MCF 10A (cell line): ENCODE data around the gene ELMO1. TPM values are rescaled to one million over a fixed set of nuclear protein-coding genes. Genes with fewer than 3 reads are reported as not detected.

ENCODE experiments used
- BruUV-seq: library from RNA; stranded (reverse); fragments of 400-500 nt; replicated peaks from 2 replicates; lab custom pipeline; 2021; lab: Mats Ljungman, UMichigan
- CTCF ChIA-PET: fragments of 300-600 bp; sonication (Branson Sonifier 250); formaldehyde crosslinking; extraction: SDS; loops from one replicate; lab custom pipeline; 2021; ENCODE audit warnings: antibody characterized with exemption, inconsistent platforms; lab: Yijun Ruan, JAX
- POLR2A ChIA-PET: fragments of 300-600, 350-650 bp; sonication (Branson Sonifier 250); formaldehyde crosslinking; extraction: SDS; loops from one replicate; lab custom pipeline; 2020; ENCODE audit warnings: antibody characterized with exemption, inconsistent platforms; lab: Yijun Ruan, JAX
- DNase-seq: peaks from one replicate; pipeline ENCODE4 v3.0.0-alpha.2; 2018; ENCODE audit not compliant: unreplicated experiment
- H3K27ac Mint-ChIP-seq: one replicate; pipeline ENCODE4 v1.8.0; 2022; ENCODE audit warnings: mild to moderate bottlenecking, low read depth, mixed read lengths; ENCODE audit not compliant: unreplicated experiment
- H3K27me3 Mint-ChIP-seq: one replicate; pipeline ENCODE4 v1.8.0; 2022; ENCODE audit warnings: mixed read lengths; ENCODE audit not compliant: insufficient read depth, unreplicated experiment
- H3K36me3 Mint-ChIP-seq: one replicate; pipeline ENCODE4 v1.8.0; 2022; ENCODE audit warnings: mild to moderate bottlenecking, moderate library complexity, mixed read lengths; ENCODE audit not compliant: insufficient read depth, unreplicated experiment
- H3K4me1 Mint-ChIP-seq: one replicate; pipeline ENCODE4 v1.8.0; 2022; ENCODE audit warnings: mixed read lengths; ENCODE audit not compliant: insufficient read depth, unreplicated experiment
- H3K4me3 Mint-ChIP-seq: one replicate; pipeline ENCODE4 v1.8.0; 2022; ENCODE audit warnings: mild to moderate bottlenecking, moderate library complexity, mixed read lengths; ENCODE audit not compliant: unreplicated experiment
- H3K9me3 Mint-ChIP-seq: one replicate; pipeline ENCODE4 v1.8.0; 2022; ENCODE audit warnings: mixed read lengths; ENCODE audit not compliant: unreplicated experiment
- intact Hi-C: fragments of 100-400 bp; cut with micrococcal nuclease; formaldehyde crosslinking; loops from 2 replicates; pipeline ENCODE4 v1.14.1; 2022
- total RNA-seq: library from RNA; stranded (reverse); gene quantifications from 2 replicates; pipeline ENCODE4 v1.2.3, GENCODE V29; 2022
- TF ChIP-seq, protein P1 (sequence below): fragments of 200-600 bp; IDR thresholded peaks from one replicate; pipeline ENCODE4 v1.8.0; 2022; ENCODE audit warnings: antibody characterized with exemption, mild to moderate bottlenecking; ENCODE audit not compliant: unreplicated experiment

Gene ELMO1
- total RNA-seq, 1 experiment from 2014 or later = 0.30 TPM

GRCh38 chr7:36937754-36938563, 510.7 kb downstream of the ELMO1 start:
- Mint-ChIP-seq H3K36me3 (no peaks in the 10 kb centered on the region), H3K4me3 (no peak overlapping the region)

DNA sequence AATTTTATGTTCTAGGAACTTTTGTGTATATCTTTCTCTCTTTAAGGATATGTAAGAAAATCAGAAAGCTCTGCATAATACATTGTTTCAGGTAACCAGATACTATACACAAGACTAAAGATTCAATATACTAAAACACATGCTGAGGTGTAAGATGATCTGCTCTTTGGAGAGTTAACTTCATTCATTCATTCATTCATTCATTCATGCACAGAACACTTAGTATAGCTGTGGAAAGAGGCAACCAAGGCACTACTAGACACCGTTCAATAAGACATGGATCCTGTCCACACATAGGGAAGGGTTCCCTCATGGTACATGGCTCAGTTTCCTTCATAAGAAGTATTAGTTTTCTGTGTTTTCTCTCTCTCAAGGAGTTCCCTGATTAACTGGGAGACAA, 516.8 kb downstream of the ELMO1 start:
- no peak overlapping the region for H3K4me3 Mint-ChIP-seq
- no peaks in the 10 kb centered on the region for H3K36me3 Mint-ChIP-seq
- POLR2A ChIA-PET = no interaction called here
- CTCF ChIA-PET = no interaction called here
- intact Hi-C loops = no loop called here
- H3K27ac Mint-ChIP-seq = no peak overlapping the region
- H3K27me3 Mint-ChIP-seq = no peaks in the 10 kb centered on the region
- BruUV-seq = no TSS peak
- peaks cover 9% of the 10 kb centered on the region for H3K9me3 Mint-ChIP-seq
- no peak for DNase-seq
- TF ChIP-seq, protein P1, sequence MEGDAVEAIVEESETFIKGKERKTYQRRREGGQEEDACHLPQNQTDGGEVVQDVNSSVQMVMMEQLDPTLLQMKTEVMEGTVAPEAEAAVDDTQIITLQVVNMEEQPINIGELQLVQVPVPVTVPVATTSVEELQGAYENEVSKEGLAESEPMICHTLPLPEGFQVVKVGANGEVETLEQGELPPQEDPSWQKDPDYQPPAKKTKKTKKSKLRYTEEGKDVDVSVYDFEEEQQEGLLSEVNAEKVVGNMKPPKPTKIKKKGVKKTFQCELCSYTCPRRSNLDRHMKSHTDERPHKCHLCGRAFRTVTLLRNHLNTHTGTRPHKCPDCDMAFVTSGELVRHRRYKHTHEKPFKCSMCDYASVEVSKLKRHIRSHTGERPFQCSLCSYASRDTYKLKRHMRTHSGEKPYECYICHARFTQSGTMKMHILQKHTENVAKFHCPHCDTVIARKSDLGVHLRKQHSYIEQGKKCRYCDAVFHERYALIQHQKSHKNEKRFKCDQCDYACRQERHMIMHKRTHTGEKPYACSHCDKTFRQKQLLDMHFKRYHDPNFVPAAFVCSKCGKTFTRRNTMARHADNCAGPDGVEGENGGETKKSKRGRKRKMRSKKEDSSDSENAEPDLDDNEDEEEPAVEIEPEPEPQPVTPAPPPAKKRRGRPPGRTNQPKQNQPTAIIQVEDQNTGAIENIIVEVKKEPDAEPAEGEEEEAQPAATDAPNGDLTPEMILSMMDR = no peak
- no peaks in the 10 kb centered on the region for H3K4me1 Mint-ChIP-seq

More at GRCh38 chr7:36937754-36938563, 510.7 kb downstream of the ELMO1 start:
- Mint-ChIP-seq H3K27me3 (no peaks in the 10 kb centered on the region), H3K27ac (no peak overlapping the region), H3K4me1 (no peaks in the 10 kb centered on the region), H3K9me3 (peaks cover 15% of the 10 kb centered on the region)
- CTCF ChIA-PET = interaction anchor here (0.6 to 1.3 kb wide), 3 partner anchors 42 to 451 kb away, joined by 3 to 4 read pairs (median 4); no protein-coding TSS in a partner anchor
- intact Hi-C loops = no loop called here
- TF ChIP-seq, protein P1 = no peak
- POLR2A ChIA-PET = no interaction called here
- no TSS peak for BruUV-seq
- no peak for DNase-seq

- no TSS peak for BruUV-seq
- Mint-ChIP-seq H3K9me3 (peaks cover under 1% of the 10 kb centered on the region), H3K36me3 (no peaks in the 10 kb centered on the region), H3K4me1 (no peaks in the 10 kb centered on the region), H3K27me3 (no peaks in the 10 kb centered on the region), H3K4me3 (no peak overlapping the region), H3K27ac (no peak overlapping the region)
- CTCF ChIA-PET = no interaction called here
- intact Hi-C loops = no loop called here
- TF ChIP-seq, protein P1 = no peak
- POLR2A ChIA-PET = no interaction called here
- no peak for DNase-seq
Observed at GRCh38 chr7:36929791-36930190, 518.9 kb downstream of the ELMO1 start.

DNA sequence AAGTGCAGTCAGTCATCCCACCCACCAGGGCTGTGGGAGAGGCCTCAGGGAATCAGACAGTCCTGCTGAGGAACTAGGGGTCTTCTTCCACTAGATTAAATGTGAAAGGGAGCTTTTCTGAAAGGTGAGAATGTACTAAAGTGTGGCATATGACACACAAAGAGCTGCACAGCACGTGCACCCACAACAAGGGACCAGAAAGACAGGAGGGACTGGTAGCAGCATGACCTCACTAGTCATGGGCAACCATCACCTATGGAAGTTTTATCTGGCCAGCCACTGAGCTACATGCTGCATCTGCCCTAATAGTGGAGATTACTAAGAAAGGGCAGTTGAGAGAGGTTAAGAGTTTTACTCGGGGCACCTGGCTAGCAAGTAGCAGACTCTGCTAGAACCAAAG, 519.9 kb downstream of the ELMO1 start:
- Mint-ChIP-seq H3K4me3 (no peak overlapping the region), H3K27me3 (no peaks in the 10 kb centered on the region), H3K27ac (no peak overlapping the region), H3K36me3 (no peaks in the 10 kb centered on the region), H3K4me1 (peaks cover 2% of the 10 kb centered on the region), H3K9me3 (no peaks in the 10 kb centered on the region)
- BruUV-seq = no TSS peak
- intact Hi-C loops = no loop called here
- ChIA-PET POLR2A (no interaction called here), CTCF (interaction anchor here (1.4 kb wide), 1 partner anchor 39 kb away, joined by 8 read pairs; no protein-coding TSS in a partner anchor)
- TF ChIP-seq, protein P1 = no peak
- no peak for DNase-seq
